ENCODE measurements around the gene TRAP1. TPM values are rescaled to one million over a fixed set of nuclear protein-coding genes. Genes with fewer than 3 reads are reported as not detected.

Gene TRAP1
- total RNA-seq, 4 donors from 2014 or later, result 31.8 to 231 (median 57.1) TPM

GRCh38 chr16:3669082-3669481, 48.2 kb downstream of the TRAP1 start:
- 73% methylated on average over 10 of the region's 10 CpGs; no CpG with 5 or more reads in 1 of the 2 donors for WGBS, 2 donors (ENCODE audit: low coverage in 1 of 2)
- intact Hi-C loops (cut with DNase I; ENCODE audit: low total_unique reads), result no loop called here
- Histone ChIP-seq H3K36me3 (no peaks in the 10 kb centered on the region), H3K4me3 (no peak overlapping the region), H3K27me3 (no peaks in the 10 kb centered on the region), H3K27ac (no peak overlapping the region), H3K9me3 (no peaks in the 10 kb centered on the region), H3K4me1 (no peaks in the 10 kb centered on the region)
- in situ Hi-C loops (cut with MboI; ENCODE audit: low pct_ligation_motif_present in 1 of 4, low pct_unique_long_range_greater_than_20kb in 1 of 4, low sequenced_read_pairs in 3 of 4), result no loop called here
- no peak for DNase-seq
- TF ChIP-seq POLR2A (IDR thresholded peaks at IDR 0.05) (no peak), POLR2AphosphoS5 (IDR thresholded peaks at IDR 0.05) (no peak), EP300 (IDR thresholded peaks at IDR 0.05; ENCODE audit: low read depth) (no peak), CTCF (IDR thresholded peaks at IDR 0.05) (no peak)

- H3K36me3 ChIP-seq, result no peaks in the 10 kb centered on the region
These were observed 48.7 kb downstream of the TRAP1 start for GRCh38 chr16:3668626-3669025.

GRCh38 chr16:3665508-3665907, 51.8 kb downstream of the TRAP1 start:
- no peaks in the 10 kb centered on the region for H3K9me3 ChIP-seq
- H3K27me3 ChIP-seq, result no peaks in the 10 kb centered on the region
- in situ Hi-C loops (cut with MboI; ENCODE audit: low pct_ligation_motif_present in 1 of 4, low pct_unique_long_range_greater_than_20kb in 1 of 4, low sequenced_read_pairs in 3 of 4), result no loop called here
- H3K4me3 ChIP-seq, result no peak overlapping the region
- 77 to 83% methylated on average over 1 to 6 of the region's 6 CpGs for WGBS, 2 donors (ENCODE audit: low coverage in 1 of 2)
- DNase-seq, result no peak
- peaks cover 0 to 13% (median 0%) of the 10 kb centered on the region in 4 donors for H3K36me3 ChIP-seq
- TF ChIP-seq POLR2AphosphoS5 (IDR thresholded peaks at IDR 0.05), result no peak
- no peak for TF ChIP-seq CTCF (IDR thresholded peaks at IDR 0.05)
- TF ChIP-seq EP300 (IDR thresholded peaks at IDR 0.05; ENCODE audit: low read depth), result no peak
- TF ChIP-seq POLR2A (IDR thresholded peaks at IDR 0.05), result no peak
- H3K27ac ChIP-seq, result no peak overlapping the region
- no peaks in the 10 kb centered on the region for H3K4me1 ChIP-seq
- intact Hi-C loops (cut with DNase I; ENCODE audit: low total_unique reads), result no loop called here

More at GRCh38 chr16:3668626-3669025, 48.7 kb downstream of the TRAP1 start:
- WGBS, 2 donors (ENCODE audit: low coverage in 1 of 2), result 83 to 94% methylated on average over 1 to 11 of the region's 11 CpGs
- intact Hi-C loops (cut with DNase I; ENCODE audit: low total_unique reads) (no loop called here), in situ Hi-C loops (cut with MboI; ENCODE audit: low pct_ligation_motif_present in 1 of 4, low pct_unique_long_range_greater_than_20kb in 1 of 4, low sequenced_read_pairs in 3 of 4) (no loop called here)
- TF ChIP-seq POLR2AphosphoS5 (IDR thresholded peaks at IDR 0.05), result no peak
- Histone ChIP-seq H3K4me3 (no peak overlapping the region), H3K27ac (no peak overlapping the region), H3K4me1 (no peaks in the 10 kb centered on the region), H3K9me3 (no peaks in the 10 kb centered on the region), H3K27me3 (no peaks in the 10 kb centered on the region)
- no peak for DNase-seq

- no peaks in the 10 kb centered on the region for H3K4me1 ChIP-seq
- intact Hi-C loops (cut with DNase I; ENCODE audit: low total_unique reads) (no loop called here), in situ Hi-C loops (cut with MboI; ENCODE audit: low pct_ligation_motif_present in 1 of 4, low pct_unique_long_range_greater_than_20kb in 1 of 4, low sequenced_read_pairs in 3 of 4) (no loop called here)
- H3K4me3 ChIP-seq, result no peak overlapping the region
- peaks cover 0 to 13% (median 0%) of the 10 kb centered on the region in 4 donors for H3K36me3 ChIP-seq
- 97% methylated on average over 31 of the region's 31 CpGs; no CpG with 5 or more reads in 1 of the 2 donors for WGBS, 2 donors (ENCODE audit: low coverage in 1 of 2)
- TF ChIP-seq EP300 (IDR thresholded peaks at IDR 0.05; ENCODE audit: low read depth) (no peak), POLR2AphosphoS5 (IDR thresholded peaks at IDR 0.05) (no peak), CTCF (IDR thresholded peaks at IDR 0.05) (no peak), POLR2A (IDR thresholded peaks at IDR 0.05) (no peak)
- no peak for DNase-seq
- no peak overlapping the region for H3K27ac ChIP-seq
- no peaks in the 10 kb centered on the region for H3K9me3 ChIP-seq
- no peaks in the 10 kb centered on the region for H3K27me3 ChIP-seq
These were observed 53.0 kb downstream of the TRAP1 start for GRCh38 chr16:3664187-3664896.

All from transverse colon (tissue), 4 donors.